BE2C (cell line): ENCODE data around the gene SUGT1.
"Not testable (repeated sequence)": the region's sequence is repeated elsewhere in the genome, so short reads cannot be mapped to it uniquely, and the experiment has no call there.

Experiments used
- DNase-seq: peaks from one replicate; pipeline ENCODE4 v3.0.0-alpha.2; 2020
- H3K27me3 ChIP-seq: fragments of 250-450 bp; sonication (Bioruptor Pico); 2 replicates; pipeline ENCODE4 v1.5.1; 2020; ENCODE audit warnings: mild to moderate bottlenecking
- H3K36me3 ChIP-seq: fragments of 250-450 bp; sonication (Bioruptor Pico); 2 replicates; pipeline ENCODE4 v1.5.1; 2020; ENCODE audit warnings: mild to moderate bottlenecking
- H3K4me1 ChIP-seq: fragments of 250-450 bp; sonication (Bioruptor Pico); 2 replicates; pipeline ENCODE4 v1.5.1; 2020
- H3K4me3 ChIP-seq: 2 replicates; pipeline ENCODE4 v1.5.1; 2011; ENCODE audit warnings: low read depth, low read length
- H3K9me3 ChIP-seq: fragments of 250-450 bp; sonication (Bioruptor Pico); 2 replicates; pipeline ENCODE4 v1.5.1; 2020
- CTCF ChIP-seq: IDR thresholded peaks from 2 replicates; pipeline ENCODE4 v1.5.1; 2012; ENCODE audit warnings: mild to moderate bottlenecking, low read depth, low read length

Gene SUGT1

GRCh38 chr13:52615812-52616211, 36.8 kb upstream of the SUGT1 start:
- 0 out of 2 replicates have a peak, but pooled peaks have one; percentile 3 for TF ChIP-seq CTCF
- Histone ChIP-seq H3K36me3 (no peaks in the 10 kb centered on the region), H3K4me1 (no peaks in the 10 kb centered on the region), H3K4me3 (no peak overlapping the region), H3K9me3 (no peaks in the 10 kb centered on the region), H3K27me3 (no peaks in the 10 kb centered on the region)
- DNase-seq, result no peak

- Histone ChIP-seq H3K27me3 (no peaks in the 10 kb centered on the region), H3K9me3 (no peaks in the 10 kb centered on the region), H3K36me3 (no peaks in the 10 kb centered on the region), H3K4me3 (peak overlapping the region; percentile 100), H3K4me1 (no peaks in the 10 kb centered on the region)
- TF ChIP-seq CTCF, result no peak
- peak; percentile 91 for DNase-seq
These were observed 35.3 kb upstream of the SUGT1 start for GRCh38 chr13:52617070-52618060.

- DNase-seq, H3K9me3 ChIP-seq, H3K4me3 ChIP-seq, H3K27me3 ChIP-seq, H3K4me1 ChIP-seq: not testable (repeated sequence)
- H3K36me3 ChIP-seq, result peaks cover 14% of the 10 kb centered on the region
These were observed 21.4 kb upstream of the SUGT1 start for GRCh38 chr13:52631083-52631690.

GRCh38 chr13:52638666-52639328, 13.8 kb upstream of the SUGT1 start:
- TF ChIP-seq CTCF, result no peak
- Histone ChIP-seq H3K4me3 (no peak overlapping the region), H3K36me3 (peaks cover 10% of the 10 kb centered on the region), H3K4me1 (no peaks in the 10 kb centered on the region), H3K27me3 (no peaks in the 10 kb centered on the region), H3K9me3 (no peaks in the 10 kb centered on the region)
- no peak for DNase-seq

- H3K36me3 ChIP-seq, result peaks cover 10% of the 10 kb centered on the region
- no peaks in the 10 kb centered on the region for H3K27me3 ChIP-seq
- DNase-seq, result no peak
- H3K9me3 ChIP-seq, result no peaks in the 10 kb centered on the region
- no peak within 1 kb of the TSS for H3K4me3 ChIP-seq
- no peak for TF ChIP-seq CTCF
- no peaks in the 10 kb centered on the region for H3K4me1 ChIP-seq
These were observed 10.5 kb upstream of the SUGT1 start, which contains the start of gene HNRNPA1L2 for GRCh38 chr13:52642131-52642530. Gene HNRNPA1L2 (plus strand): TSS chr13:52642431. CDS start chr13:52642493, 62 bp downstream.

- Histone ChIP-seq H3K27me3 (no peaks in the 10 kb centered on the region), H3K4me3 (no peak overlapping the region), H3K9me3 (no peaks in the 10 kb centered on the region), H3K36me3 (peaks cover 11% of the 10 kb centered on the region), H3K4me1 (no peaks in the 10 kb centered on the region)
- DNase-seq, result no peak
- no peak for TF ChIP-seq CTCF
These were observed 8.5 kb upstream of the SUGT1 start for GRCh38 chr13:52644108-52644507.
